ENCODE data around the gene MAN1A1. TPM values are rescaled to one million over a fixed set of nuclear protein-coding genes. Genes with fewer than 3 reads are reported as not detected.

Gene MAN1A1
- total and polyA plus RNA-seq, 2 experiments from 2014 or later = 2.0 to 8.7 TPM

DNA sequence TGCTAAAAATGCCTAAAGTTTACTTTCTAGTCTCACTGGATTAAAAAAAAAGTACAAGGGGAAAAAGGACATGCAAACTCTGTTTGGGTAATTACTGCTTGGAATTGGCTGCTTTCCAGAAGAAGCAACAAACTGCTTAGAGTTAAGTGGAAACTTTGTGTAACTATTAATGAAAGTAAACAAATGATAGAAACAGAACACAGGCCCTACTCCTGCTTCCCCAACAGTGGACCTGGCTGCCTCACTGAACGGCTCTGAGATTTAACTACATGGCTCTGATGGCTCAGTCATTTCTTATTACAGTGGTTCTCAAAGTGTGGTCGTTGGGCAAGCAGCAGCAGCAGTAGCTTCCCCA is 108.5 kb downstream of the MAN1A1 start (continued):
- TF ChIP-seq REST (IDR thresholded peaks at IDR 0.05; ENCODE audit: unreplicated experiment) (no peak), STAT1 (IDR thresholded peaks at IDR 0.05; ENCODE audit: unreplicated experiment) (no peak), NANOG (IDR thresholded peaks at IDR 0.05; ENCODE audit: borderline replicate concordance) (no peak), JUNB (IDR thresholded peaks at IDR 0.05; ENCODE audit: unreplicated experiment) (no peak), ZNF114 (CRISPR knock-in tag; IDR thresholded peaks at IDR 0.05) (no peak), CREB1 (CRISPR knock-in tag; IDR thresholded peaks at IDR 0.05; ENCODE audit: low read depth) (no peak)

- Mint-ChIP-seq H3K4me3 (no peak overlapping the region), H3K27me3 (ENCODE audit: insufficient read depth, low read depth, poor library complexity) (no peaks in the 10 kb centered on the region), H3K36me3 (ENCODE audit: low read depth) (peaks cover 4% of the 10 kb centered on the region; the same call in 2 of the 3 replicates), H3K9me3 (peaks cover 5% of the 10 kb centered on the region), H3K4me1 (peaks cover 21% of the 10 kb centered on the region), H3K27ac (peak overlapping the region; percentile 89)
- Histone ChIP-seq H3K9me2 (ENCODE audit: insufficient read depth) (no peaks in the 10 kb centered on the region), H3K4me2 (peak overlapping the region; percentile 37; the same call in 1 of the 2 replicates), H4K20me1 (replicated peaks; ENCODE audit: insufficient read depth) (no peaks in the 10 kb centered on the region), H2AFZ (no peak overlapping the region), H3K27ac (ENCODE audit: low read depth) (peak overlapping the region; percentile 72; the same call in 1 of the 2 replicates), H3F3A (replicated peaks; ENCODE audit: low read depth) (no peaks in the 10 kb centered on the region), H3K4me1 (ENCODE audit: insufficient read depth) (peaks cover 24% of the 10 kb centered on the region), H3K4me3 (no peak overlapping the region), H3K79me2 (replicated peaks; ENCODE audit: insufficient read depth) (no peaks in the 10 kb centered on the region), H3K27me3 (ENCODE audit: insufficient read depth) (no peaks in the 10 kb centered on the region), H3K36me3 (ENCODE audit: insufficient read depth) (no peaks in the 10 kb centered on the region)
- TF ChIP-seq EZH2phosphoT487 (IDR thresholded peaks at IDR 0.05; ENCODE audit: unreplicated experiment) (no peak), CREB1 (CRISPR knock-in tag; IDR thresholded peaks at IDR 0.05; ENCODE audit: low read depth) (no peak), ZNF462 (CRISPR knock-in tag; IDR thresholded peaks at IDR 0.05) (peak; percentile 61)
- DNase-seq (ENCODE audit: low spot score) = peak; percentile 69
- ATAC-seq = peak; percentile 89
Observed at GRCh38 chr6:119240257-119241110, 109.1 kb downstream of the MAN1A1 start.
